ENCODE data around the gene LETM1.
"Not testable (repeated sequence)": the region's sequence is repeated elsewhere in the genome, so short reads cannot be mapped to it uniquely, and the experiment has no call there.

The LETM1 gene

DNA sequence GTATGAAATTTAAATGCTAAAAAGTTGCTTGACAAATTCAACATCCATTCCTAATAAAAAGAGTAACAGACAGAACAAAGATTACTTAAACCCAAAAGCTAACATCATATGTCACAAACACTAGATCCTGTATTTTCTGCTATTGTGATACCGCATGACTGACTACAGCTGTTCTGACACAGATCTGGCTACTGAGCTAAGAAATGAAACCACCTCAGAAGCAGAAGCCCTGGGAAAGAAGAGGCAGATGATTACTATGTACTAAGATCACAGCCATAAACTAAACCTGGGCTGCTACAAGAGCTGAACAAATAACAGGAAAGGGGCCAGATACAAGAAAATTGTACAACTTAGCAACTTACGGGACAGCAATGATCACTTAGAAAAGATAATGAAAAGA, 9.4 kb downstream of the LETM1 start:
- H3K27me3 Mint-ChIP-seq (ENCODE audit: low read depth), result peaks cover 3% of the 10 kb centered on the region
- H3K36me3 Mint-ChIP-seq (ENCODE audit: low read depth), result peaks cover 27% of the 10 kb centered on the region
- no peak overlapping the region for H3K27ac Mint-ChIP-seq
- peaks cover 8% of the 10 kb centered on the region for H3K4me1 Mint-ChIP-seq
- no peak for TF ChIP-seq CTCF (IDR thresholded peaks at IDR 0.05; ENCODE audit: unreplicated experiment in 3 of 3)
- H3K4me3 Mint-ChIP-seq, result no peak overlapping the region
- no peaks in the 10 kb centered on the region for H3K9me3 Mint-ChIP-seq

- peaks cover 36% of the 10 kb centered on the region for H3K36me3 Mint-ChIP-seq (ENCODE audit: low read depth)
- not testable (repeated sequence) for H3K9me3 Mint-ChIP-seq; H3K27me3 Mint-ChIP-seq (ENCODE audit: low read depth); H3K27ac Mint-ChIP-seq; H3K4me3 Mint-ChIP-seq; H3K4me1 Mint-ChIP-seq
These were observed 11.3 kb downstream of the LETM1 start for GRCh38 chr4:1844618-1845017.

- peaks cover 3% of the 10 kb centered on the region for H3K27me3 Mint-ChIP-seq (ENCODE audit: low read depth)
- H3K27ac Mint-ChIP-seq, result no peak overlapping the region
- no peaks in the 10 kb centered on the region for H3K9me3 Mint-ChIP-seq
- no peak overlapping the region for H3K4me3 Mint-ChIP-seq
- peaks cover 42% of the 10 kb centered on the region for H3K36me3 Mint-ChIP-seq (ENCODE audit: low read depth)
- peaks cover 8% of the 10 kb centered on the region for H3K4me1 Mint-ChIP-seq
- no peak for TF ChIP-seq CTCF (IDR thresholded peaks at IDR 0.05; ENCODE audit: unreplicated experiment in 3 of 3)
These were observed 12.1 kb downstream of the LETM1 start for GRCh38 chr4:1843852-1844251.

DNA sequence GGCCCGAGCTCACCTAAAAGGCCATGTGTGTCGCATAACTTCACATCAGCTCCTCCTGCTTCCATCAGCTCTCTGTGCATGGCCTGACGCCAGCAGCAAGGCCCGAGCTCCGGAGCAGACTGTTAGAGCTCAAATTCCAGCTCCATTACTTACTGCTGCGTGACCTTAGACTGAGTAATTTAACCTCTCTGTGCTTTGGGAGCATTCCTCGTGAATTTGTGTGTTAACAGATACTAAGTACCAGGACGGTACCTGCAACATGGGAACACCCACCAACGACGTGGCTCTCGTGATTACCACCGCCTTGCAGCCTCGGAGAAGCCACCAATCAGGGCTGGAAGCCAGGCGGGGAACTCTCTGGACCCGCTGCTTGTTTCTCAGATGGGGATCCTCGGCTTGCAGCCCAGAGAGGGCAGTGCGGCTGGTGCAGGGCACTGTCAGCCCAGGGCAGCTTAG, 12.9 kb downstream of the LETM1 start:
- peaks cover 8% of the 10 kb centered on the region for H3K4me1 Mint-ChIP-seq
- H3K9me3 Mint-ChIP-seq, result no peaks in the 10 kb centered on the region
- no peak overlapping the region for H3K27ac Mint-ChIP-seq
- H3K4me3 Mint-ChIP-seq, result no peak overlapping the region
- H3K27me3 Mint-ChIP-seq (ENCODE audit: low read depth), result peaks cover 3% of the 10 kb centered on the region
- H3K36me3 Mint-ChIP-seq (ENCODE audit: low read depth), result peaks cover 42% of the 10 kb centered on the region
- TF ChIP-seq CTCF (IDR thresholded peaks at IDR 0.05; ENCODE audit: unreplicated experiment in 3 of 3), result no peak

- peaks cover 42% of the 10 kb centered on the region for H3K36me3 Mint-ChIP-seq (ENCODE audit: low read depth)
- H3K4me1 Mint-ChIP-seq, result peaks cover 8% of the 10 kb centered on the region
- H3K4me3 Mint-ChIP-seq, result no peak overlapping the region
- H3K9me3 Mint-ChIP-seq, result no peaks in the 10 kb centered on the region
- H3K27ac Mint-ChIP-seq, result no peak overlapping the region
- H3K27me3 Mint-ChIP-seq (ENCODE audit: low read depth), result peaks cover 3% of the 10 kb centered on the region
- TF ChIP-seq CTCF (IDR thresholded peaks at IDR 0.05; ENCODE audit: unreplicated experiment in 3 of 3), result no peak
These were observed 13.5 kb downstream of the LETM1 start for GRCh38 chr4:1842339-1842895.

DNA sequence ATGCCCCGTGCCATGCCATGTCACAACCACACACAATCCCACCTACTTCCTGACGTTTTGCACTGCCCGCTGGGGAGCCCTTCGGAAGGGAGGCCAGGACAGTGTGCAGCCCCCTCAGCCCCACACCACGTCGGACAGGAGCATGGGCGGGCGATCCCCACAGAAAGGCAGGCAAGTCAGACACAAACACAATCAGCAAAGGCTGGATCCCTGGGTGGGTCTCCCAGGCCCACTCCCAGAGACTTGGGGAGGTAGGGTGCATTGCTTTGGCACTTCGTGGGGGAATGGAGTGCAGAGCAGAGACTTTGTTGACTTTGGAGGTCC, 14.1 kb downstream of the LETM1 start:
- H3K27me3 Mint-ChIP-seq (ENCODE audit: low read depth), result peaks cover 3% of the 10 kb centered on the region
- no peak overlapping the region for H3K4me3 Mint-ChIP-seq
- TF ChIP-seq CTCF (IDR thresholded peaks at IDR 0.05; ENCODE audit: unreplicated experiment in 3 of 3), result no peak

More for the DNA sequence above, 14.1 kb downstream of the LETM1 start:
- Mint-ChIP-seq H3K36me3 (ENCODE audit: low read depth) (peaks cover 39% of the 10 kb centered on the region), H3K27ac (no peak overlapping the region), H3K9me3 (no peaks in the 10 kb centered on the region), H3K4me1 (peaks cover 8% of the 10 kb centered on the region)

All from nephron (organoid).